Measurements from ENCODE around the gene MAFG. TPM values are rescaled to one million over a fixed set of nuclear protein-coding genes. Genes with fewer than 3 reads are reported as not detected.

The MAFG gene
- total RNA-seq, 1 donor from 2014 or later, result 23.6 TPM

DNA sequence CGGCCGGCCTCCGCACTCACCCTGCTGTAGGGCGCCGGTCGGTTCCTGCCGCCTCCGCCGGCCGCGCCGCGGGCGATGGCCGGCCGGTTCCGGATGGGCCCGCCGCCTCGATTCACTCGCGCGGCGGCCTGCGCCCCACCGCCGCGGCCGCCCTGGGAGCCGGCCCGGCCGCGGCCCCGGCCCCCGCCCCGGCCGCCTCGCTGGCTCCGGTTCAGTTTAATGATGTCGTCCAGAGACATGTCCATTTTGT, 36.3 kb downstream of the MAFG start:
- Mint-ChIP-seq H3K27me3 (ENCODE audit: unreplicated experiment) (peaks cover 10% of the 10 kb centered on the region), H3K9me3 (ENCODE audit: unreplicated experiment) (no peaks in the 10 kb centered on the region), H3K36me3 (ENCODE audit: low read depth, unreplicated experiment) (peaks cover 28% of the 10 kb centered on the region), H3K27ac (ENCODE audit: unreplicated experiment) (peak overlapping the region; percentile 95), H3K4me3 (ENCODE audit: unreplicated experiment) (peak overlapping the region; percentile 97), H3K4me1 (ENCODE audit: unreplicated experiment) (peaks cover 7% of the 10 kb centered on the region)
- no peak for DNase-seq (ENCODE audit: low spot score)
- TF ChIP-seq, protein P1, sequence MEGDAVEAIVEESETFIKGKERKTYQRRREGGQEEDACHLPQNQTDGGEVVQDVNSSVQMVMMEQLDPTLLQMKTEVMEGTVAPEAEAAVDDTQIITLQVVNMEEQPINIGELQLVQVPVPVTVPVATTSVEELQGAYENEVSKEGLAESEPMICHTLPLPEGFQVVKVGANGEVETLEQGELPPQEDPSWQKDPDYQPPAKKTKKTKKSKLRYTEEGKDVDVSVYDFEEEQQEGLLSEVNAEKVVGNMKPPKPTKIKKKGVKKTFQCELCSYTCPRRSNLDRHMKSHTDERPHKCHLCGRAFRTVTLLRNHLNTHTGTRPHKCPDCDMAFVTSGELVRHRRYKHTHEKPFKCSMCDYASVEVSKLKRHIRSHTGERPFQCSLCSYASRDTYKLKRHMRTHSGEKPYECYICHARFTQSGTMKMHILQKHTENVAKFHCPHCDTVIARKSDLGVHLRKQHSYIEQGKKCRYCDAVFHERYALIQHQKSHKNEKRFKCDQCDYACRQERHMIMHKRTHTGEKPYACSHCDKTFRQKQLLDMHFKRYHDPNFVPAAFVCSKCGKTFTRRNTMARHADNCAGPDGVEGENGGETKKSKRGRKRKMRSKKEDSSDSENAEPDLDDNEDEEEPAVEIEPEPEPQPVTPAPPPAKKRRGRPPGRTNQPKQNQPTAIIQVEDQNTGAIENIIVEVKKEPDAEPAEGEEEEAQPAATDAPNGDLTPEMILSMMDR (IDR thresholded peaks at IDR 0.05; ENCODE audit: unreplicated experiment), result no peak

DNA sequence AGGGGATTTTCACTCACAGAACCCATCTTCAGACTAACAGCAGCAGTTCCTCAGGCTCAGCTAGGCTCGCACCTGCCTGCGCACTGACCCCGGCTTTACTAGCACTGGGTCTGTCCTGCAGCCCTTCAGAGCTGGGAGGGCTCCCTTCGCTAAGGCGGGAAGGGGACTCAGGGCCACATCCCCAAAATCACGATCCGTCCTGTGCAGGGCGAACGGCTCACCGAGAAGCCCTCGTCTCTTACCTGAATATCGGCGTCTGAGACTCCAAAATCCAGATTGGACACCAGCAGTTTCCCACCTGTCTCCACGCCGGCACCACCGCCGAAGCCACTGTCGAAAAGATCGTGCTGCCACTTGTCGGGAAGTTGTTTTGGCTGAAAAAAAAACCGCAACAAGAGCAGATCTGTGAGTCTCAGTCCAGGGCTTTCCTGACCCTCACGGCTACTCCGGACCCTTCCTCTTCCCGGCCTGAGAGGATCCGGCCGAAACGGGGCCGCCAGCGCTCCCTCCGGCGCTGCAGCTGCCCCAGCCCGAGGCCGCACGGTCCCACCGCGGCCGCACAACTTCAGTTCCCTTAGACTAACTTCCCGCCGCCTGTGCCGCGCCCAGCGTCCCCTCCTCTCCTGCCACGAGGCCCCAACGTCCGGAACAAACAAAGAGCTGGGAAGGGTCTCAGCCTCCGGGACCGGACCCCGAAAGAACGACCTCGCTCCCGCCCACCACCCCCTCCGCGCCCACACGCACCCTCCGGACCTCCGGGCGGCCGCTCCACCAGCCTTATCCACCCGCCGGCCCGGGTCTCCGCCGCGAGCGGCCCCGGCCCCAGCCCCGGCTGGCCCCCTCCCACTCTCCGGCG, 36.9 kb downstream of the MAFG start:
- DNase-seq (ENCODE audit: low spot score), result peak; percentile 45
- Mint-ChIP-seq H3K27me3 (ENCODE audit: unreplicated experiment) (peaks cover 12% of the 10 kb centered on the region), H3K4me1 (ENCODE audit: unreplicated experiment) (peaks cover 9% of the 10 kb centered on the region), H3K27ac (ENCODE audit: unreplicated experiment) (peak overlapping the region; percentile 88), H3K9me3 (ENCODE audit: unreplicated experiment) (no peaks in the 10 kb centered on the region), H3K36me3 (ENCODE audit: low read depth, unreplicated experiment) (peaks cover 29% of the 10 kb centered on the region), H3K4me3 (ENCODE audit: unreplicated experiment) (peak overlapping the region; percentile 95)
- TF ChIP-seq, protein P1 (IDR thresholded peaks at IDR 0.05; ENCODE audit: unreplicated experiment), result no peak

DNA sequence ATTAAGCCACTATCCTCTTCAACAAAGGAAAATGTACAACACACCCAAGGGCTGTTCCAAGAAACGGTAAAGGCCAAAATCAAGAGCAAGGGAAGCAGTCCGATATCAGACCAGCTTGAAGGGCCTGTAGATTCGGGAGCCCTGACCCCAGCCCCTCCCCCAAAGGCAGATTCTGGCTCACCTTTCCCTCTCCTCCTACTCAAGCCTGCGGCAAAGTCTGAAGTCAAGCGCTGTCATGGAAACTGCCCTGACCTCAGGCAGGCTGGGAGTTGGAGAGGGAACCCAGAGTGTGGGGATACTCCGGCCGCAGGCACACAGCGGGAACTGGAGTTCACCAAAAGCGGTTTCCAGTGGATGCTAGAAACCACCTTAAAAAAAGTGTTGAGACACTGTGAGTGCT, 37.9 kb downstream of the MAFG start:
- H3K9me3 Mint-ChIP-seq (ENCODE audit: unreplicated experiment), result no peaks in the 10 kb centered on the region
- peak overlapping the region; percentile 76 for H3K27ac Mint-ChIP-seq (ENCODE audit: unreplicated experiment)
- TF ChIP-seq, protein P1 (IDR thresholded peaks at IDR 0.05; ENCODE audit: unreplicated experiment), result no peak
- no peak for DNase-seq (ENCODE audit: low spot score)
- peaks cover 11% of the 10 kb centered on the region for H3K4me1 Mint-ChIP-seq (ENCODE audit: unreplicated experiment)
- peaks cover 14% of the 10 kb centered on the region for H3K27me3 Mint-ChIP-seq (ENCODE audit: unreplicated experiment)
- peak overlapping the region; percentile 85 for H3K4me3 Mint-ChIP-seq (ENCODE audit: unreplicated experiment)
- peaks cover 33% of the 10 kb centered on the region for H3K36me3 Mint-ChIP-seq (ENCODE audit: low read depth, unreplicated experiment)

DNA sequence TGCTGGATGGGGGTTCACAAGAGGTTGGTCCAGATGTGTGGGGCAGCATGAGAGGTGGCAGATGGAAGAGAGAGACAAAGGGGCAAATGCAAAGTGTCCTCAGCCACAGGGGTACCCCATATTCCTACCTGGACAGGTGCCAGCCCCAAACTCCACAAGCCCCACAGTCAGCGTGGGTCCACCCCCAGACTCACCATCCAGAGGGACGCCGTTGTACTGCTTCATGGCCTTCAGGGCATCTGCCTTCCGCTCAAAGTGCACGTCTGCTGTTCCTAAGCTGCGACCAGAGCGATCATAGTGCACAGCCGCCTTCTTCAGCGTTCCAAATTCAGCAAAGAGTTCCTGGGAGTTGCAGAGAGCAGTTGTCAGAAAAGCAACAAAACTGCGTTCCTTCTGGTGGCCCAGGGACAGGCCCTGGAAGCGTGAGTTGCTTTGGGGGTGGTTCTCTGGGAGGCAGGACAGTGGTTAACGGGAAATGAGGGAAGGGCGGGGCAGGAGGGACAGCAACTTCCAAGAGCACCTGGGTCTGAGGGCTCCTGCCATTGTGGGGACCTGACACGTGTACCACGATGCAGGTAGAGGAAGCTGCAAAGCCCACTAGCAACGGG, 38.4 kb downstream of the MAFG start:
- TF ChIP-seq, protein P1 (IDR thresholded peaks at IDR 0.05; ENCODE audit: unreplicated experiment), result no peak
- Mint-ChIP-seq H3K36me3 (ENCODE audit: low read depth, unreplicated experiment) (peaks cover 38% of the 10 kb centered on the region), H3K27me3 (ENCODE audit: unreplicated experiment) (peaks cover 14% of the 10 kb centered on the region), H3K4me1 (ENCODE audit: unreplicated experiment) (peaks cover 11% of the 10 kb centered on the region), H3K27ac (ENCODE audit: unreplicated experiment) (peak overlapping the region; percentile 76), H3K9me3 (ENCODE audit: unreplicated experiment) (no peaks in the 10 kb centered on the region), H3K4me3 (ENCODE audit: unreplicated experiment) (peak overlapping the region; percentile 85)
- no peak for DNase-seq (ENCODE audit: low spot score)
